Inferior parietal cortex (tissue), 1 donor: Measurements from ENCODE around the gene FOXR1.
"Not testable (repeated sequence)": the region's sequence is repeated elsewhere in the genome, so short reads cannot be mapped to it uniquely, and the experiment has no call there.

ENCODE experiments used
- DNase-seq: peaks from one replicate; pipeline ENCODE4 v3.0.0-alpha.2; 2016; ENCODE audit errors: extremely low spot score

FOXR1 gene

DNA sequence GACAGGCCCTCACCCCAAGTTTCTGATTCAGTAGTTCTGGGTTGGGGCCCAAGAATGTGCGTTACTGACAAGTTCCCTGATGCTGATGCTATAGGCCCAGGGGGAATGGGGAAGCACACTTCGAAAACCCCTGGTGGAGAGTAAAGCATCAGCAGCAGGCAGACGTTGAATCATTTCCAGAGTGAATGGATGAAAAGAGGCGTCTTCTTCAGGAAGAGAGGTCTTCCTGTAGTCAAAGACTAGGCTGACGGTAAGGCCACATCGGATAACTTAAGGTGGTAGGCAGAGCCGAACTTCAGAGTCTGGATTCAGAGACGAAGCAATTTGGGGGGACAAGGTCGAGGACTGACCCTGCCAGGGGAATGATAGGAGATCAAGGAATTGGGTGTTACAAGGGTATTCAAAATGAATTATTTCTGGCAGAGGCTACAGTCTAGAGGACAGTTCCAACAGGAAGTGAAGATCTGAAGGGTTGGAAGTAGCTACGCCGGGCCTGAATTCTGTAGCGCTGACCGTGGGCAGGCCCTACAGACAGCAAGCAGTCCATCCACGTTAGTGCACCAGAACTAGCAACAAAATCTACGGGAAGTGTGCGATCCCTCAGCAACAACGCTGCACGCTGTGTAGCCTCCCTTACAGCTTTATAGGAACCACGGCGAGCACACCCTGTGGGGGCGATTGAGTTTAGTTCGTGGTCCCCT lies 25.5 kb downstream of the FOXR1 start:
- peak; percentile 25 for DNase-seq

DNA sequence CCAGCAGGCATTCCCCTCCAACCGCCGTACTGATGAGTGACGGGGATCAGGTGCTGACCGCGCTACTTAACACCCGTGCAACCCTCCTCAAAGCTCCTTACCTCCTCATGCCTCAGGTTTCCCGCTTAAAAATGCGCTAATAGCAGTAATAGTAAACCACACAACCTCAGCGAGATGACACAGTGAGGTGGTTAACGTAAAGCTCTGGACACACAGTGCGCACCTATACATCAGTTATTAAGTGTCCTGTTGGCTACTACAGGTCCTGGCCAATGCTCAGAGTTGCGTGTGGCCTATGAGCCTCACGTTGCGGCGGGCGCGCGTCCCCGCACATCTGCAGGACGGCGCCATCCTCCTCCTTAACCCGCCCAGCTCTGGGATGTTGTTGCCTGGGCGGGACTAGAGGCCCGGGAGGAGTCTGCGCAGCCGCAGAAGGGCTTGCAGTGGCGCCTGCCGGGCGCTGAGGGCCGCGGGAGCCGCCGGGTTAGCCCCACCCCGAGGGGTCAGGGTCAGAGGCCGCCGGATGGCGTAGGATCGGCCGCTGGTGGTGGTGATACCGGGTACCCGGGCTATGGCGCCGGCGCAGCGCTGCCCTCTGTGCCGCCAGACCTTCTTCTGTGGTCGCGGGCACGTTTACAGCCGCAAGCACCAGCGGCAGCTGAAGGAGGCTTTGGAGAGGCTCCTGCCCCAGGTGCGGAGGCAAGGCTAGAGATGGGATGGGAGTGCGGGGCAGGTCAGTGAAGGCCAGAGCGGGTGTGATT lies 26.2 kb downstream of the FOXR1 start, which contains the start of gene CENATAC:
TSS of gene CENATAC (plus strand) at position 512 of the 761 bp plus-strand sequence. CDS start at position 572, 60 bp downstream.
- peak; percentile 97 for DNase-seq

DNA sequence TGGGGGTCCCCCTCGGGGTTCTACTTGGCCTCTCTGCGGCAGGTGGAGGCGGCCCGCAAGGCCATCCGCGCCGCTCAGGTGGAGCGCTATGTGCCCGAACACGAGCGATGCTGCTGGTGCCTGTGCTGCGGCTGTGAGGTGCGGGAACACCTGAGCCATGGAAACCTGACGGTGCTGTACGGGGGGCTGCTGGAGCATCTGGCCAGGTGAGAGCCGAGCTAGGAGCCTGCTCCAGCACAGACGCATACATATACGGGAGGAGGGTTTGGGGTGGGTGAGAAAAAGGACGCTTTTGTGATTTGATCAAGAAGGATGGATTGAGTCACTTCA lies 26.8 kb downstream of the FOXR1 start:
- DNase-seq, result no peak

DNA sequence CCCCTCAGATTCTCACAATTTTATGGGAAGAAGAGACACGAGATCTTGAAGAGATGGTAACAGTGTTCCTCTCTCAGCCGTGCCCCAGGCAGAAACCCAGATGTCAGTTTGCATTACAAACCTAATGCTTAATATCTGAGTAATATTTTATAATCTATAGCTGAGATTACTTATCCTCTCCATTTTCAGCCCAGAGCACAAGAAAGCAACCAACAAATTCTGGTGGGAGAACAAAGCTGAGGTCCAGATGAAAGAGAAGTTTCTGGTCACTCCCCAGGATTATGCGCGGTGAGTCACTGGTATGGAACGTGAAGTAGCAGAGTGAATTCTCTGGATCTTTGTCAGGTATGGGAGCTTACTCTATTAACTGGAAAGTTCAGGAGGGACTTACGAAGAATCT lies 27.3 kb downstream of the FOXR1 start:
- no peak for DNase-seq

DNA sequence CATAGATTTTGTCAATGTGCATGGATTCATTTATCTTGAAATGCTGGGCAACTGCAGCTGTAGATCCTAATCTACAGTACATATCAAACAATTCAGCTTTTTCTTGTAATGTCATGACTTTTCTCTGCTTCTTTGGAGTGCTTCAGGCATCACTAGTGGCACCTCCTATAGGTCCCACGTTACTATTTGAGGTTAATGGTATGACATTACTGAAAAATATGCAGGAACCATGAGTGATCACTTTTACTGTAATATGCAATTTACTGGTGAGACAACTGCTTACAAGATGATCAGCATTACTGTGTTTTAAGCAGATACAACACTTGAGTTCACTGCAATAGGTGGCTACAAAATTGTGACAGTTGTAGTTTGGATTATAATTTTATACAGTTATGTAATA lies 29.3 kb downstream of the FOXR1 start:
- no peak for DNase-seq

DNA sequence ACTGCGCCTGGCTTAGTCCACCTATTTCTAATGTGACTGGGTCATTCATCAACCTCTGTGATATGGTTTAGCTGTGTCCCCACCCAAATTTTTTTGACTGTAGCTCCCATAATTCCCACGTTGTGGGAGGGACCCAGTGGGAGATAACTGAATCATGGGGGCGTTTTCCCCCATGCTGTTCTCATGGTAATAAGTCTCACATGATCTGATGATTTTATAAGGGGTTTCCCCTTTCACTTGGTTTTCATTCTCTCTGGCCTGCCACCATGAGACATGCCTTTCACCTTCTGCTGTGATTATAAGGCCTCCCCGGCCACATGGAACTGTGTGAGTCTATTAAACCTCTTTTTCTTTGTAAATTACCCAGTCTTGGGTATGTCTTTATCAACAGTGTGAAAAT lies 35.1 kb downstream of the FOXR1 start:
- DNase-seq, result no peak

DNA sequence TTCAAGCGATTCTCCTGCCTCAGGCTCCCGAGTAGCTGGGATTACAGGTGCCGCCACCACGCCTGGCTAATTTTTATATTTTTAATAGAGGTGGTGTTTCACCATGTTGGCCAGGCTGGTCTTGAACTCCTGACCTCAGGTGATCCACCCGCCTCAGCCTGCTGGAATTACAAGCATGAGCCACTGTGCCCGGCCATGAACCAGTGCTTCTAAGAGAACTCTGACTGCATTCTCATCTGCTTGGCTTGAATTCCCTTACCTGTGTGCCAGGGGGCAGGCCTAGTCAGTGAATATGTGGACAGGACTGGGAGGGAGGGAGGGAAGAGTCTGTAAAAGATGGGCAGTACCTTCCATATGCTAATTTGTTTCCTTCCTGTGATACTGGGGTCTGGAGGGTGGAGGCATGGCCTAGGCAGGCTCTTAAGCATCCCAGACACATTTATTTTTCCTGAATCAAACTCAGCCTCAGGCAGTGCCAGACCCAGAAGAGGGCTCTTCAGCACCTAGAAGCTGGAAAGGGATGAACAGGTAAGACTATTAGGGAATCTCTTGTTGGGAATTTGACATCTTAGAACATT lies 40.0 kb downstream of the FOXR1 start:
- no peak for DNase-seq

DNA sequence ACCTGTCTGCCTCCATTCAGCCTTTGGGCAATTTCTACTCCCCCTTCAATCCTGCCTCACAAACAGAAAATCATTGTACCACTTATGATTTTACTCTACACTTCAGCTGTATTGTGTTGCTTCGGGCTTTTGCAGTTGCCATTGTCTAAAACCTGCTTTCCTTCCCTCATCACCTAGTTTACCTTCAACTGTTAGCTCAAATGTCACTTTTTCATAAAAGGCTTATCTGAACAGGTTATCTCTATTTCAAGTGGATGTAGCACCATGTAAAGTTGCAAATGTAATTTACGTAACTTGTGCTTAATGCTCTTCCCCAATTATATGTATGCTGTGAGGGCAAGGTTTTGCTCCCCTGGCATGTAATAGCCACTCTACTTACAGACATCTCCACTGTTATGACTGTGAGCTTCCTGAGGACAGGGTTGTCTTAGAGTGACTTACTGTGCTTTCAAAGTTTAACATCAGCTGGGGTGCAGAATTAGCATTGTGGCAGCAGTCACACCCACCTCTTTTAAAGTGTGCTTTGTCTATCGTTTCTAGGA lies 41.1 kb downstream of the FOXR1 start:
- no peak for DNase-seq

DNA sequence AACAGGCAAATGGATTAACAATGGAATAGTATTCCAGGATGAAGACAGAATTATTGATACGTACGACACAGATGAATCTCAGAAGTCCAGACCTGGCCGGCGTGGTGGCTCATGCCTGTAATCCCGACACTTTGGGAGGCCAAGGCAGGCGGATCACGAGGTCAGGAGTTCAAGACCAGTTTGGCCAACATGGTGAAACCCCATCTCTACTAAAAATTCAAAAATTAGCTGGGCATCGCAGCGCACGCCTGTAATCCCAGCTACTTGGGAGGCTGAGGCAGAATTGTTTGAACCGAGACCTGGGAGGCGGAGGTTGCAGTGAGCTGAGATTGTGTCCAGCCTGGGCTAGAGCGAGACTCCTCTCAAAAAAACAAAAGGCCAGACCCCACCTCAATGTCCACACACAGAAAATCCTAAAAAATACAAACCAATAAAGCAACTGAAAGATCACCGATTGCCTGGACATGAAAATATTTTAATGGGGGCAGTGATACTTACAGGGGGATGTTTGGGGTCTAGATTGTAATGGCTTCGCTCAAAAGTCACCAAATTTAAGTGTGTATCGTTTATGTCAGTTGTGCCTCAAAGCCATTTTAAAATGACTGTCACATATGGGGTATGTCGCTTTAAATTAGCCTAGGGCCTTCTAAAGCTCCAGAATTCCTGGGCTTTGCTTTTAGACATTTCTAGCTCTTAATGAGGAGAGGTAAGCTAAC lies 42.8 kb downstream of the FOXR1 start:
- no peak for DNase-seq

DNA sequence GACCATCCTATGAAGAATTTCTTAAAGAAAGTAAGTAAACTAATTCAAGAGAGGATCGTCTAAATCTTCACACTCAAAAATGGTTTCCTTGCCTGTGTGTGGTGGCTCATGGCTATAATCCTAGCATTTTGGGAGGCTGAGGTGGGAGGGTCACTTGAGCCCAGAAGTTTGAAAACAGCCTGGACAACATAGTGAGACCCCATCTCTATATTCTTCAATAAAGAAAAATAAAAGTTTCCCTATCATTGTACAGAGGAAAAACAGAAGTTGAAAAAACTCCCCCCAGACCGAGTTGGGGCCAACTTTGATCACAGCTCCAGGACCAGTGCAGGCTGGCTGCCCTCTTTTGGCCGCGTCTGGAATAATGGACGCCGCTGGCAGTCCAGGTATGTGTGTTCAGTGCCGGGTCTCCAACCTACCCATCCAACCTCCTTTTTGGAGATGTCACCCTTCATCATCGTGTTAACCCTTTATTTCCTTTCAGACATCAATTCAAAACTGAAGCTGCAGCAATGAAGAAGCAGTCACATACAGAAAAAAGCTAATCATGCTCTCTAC lies 43.6 kb downstream of the FOXR1 start:
- DNase-seq, result no peak

DNA sequence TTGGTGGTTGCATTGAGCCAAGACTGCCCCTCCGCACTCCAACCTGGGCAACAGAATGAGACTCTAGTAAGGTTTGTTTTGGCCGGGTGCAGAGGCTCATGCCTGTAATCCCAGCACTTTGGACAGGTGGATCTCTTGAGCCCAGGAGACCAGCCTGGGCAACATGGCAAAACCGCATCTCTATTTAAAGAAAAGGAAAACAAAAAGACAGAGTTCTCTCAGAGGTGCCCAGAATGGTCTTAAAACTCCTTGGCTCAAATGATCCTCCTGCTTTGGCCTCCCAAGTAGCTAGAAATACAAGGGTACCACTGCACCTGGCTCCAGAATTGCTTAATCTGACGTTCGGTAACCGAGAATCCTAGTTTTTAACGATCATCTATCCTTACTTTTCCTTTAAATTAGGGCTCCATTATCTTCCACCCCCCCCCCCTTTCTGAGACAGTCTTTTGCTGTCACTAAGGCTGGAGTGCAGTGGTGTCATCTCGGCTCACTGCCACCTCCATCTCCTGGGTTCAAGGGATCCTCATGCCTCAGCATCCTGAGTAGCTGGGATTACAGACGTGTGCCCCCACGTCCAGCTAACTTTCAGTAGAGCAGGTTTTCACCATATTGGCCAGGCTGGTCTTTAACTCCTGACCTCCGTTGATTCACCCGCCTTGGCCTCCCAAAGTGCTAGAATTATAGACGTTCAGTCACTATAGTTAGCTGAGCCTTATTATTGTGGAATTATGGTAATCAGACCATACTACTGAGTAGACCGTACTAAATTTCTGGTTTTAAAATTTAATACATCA lies 44.9 kb downstream of the FOXR1 start:
- DNase-seq, result no peak

DNA sequence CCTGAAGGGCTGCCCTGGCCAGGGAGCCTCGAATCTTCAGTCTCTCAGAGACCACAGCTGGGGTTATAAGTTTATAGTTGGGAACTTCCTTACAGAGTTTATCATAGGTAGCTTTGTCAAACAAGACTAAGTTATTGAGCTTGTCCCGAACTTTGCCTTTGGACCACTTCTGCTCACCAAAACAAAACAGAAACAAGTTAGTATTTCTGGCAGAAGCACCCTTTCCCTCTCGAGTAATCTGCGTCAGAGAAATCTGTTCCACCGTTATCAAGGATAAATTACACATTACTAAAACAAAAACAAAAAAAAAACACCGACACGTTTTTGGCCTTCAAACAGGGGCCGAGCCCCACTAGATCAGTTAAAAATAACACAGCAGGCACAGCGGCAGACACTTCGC lies 45.8 kb downstream of the FOXR1 start:
- not testable (repeated sequence) for DNase-seq

DNA sequence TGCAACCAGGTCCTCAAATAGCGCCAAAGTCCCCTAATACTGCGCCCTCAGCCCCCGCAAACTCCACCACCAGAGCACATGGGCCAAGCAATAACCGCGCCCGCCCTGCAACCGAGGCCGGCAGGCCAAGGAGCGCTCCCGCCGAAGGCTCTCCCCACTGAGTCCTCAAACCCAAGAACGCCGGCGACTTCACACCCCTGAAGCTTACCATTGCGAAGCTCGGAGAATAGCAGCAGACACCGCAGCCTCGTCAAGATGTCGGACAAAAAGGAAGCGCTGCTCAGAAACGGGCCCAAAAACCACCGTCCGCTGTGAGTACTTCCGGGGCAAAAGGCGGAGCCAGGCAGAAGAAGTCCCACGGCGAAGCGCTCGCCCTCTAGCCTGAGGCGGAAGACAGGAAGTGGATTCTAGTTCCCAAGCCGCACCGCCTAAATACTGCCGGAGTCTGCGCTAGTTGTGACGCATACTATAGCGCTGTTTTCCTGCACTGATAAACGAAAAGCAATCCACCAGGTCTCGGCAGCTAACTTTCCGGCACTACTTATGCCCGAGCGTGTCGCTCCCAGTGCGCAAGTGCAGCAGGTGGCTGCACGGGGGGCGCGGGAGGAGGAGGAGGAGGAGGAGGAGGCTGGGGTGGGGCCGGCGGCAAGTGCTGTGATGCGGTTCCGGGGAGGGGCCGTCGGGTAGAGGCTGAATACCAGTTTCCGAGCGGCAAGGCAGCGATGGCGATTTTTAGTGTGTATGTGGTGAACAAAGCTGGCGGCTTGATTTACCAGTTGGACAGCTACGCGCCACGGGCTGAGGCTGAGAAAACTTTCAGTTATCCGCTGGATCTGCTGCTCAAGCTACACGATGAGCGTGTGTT lies 46.7 kb downstream of the FOXR1 start, which contains the start of the genes RPS25 and TRAPPC4:
TSS of gene RPS25 (minus strand) at position 270 of the 865 bp plus-strand sequence. CDS start at position 211, 59 bp downstream.
TSS of gene TRAPPC4 (plus strand) at position 693 of the 865 bp plus-strand sequence. CDS start at position 723, 30 bp downstream.
- DNase-seq, result peak; percentile 97

DNA sequence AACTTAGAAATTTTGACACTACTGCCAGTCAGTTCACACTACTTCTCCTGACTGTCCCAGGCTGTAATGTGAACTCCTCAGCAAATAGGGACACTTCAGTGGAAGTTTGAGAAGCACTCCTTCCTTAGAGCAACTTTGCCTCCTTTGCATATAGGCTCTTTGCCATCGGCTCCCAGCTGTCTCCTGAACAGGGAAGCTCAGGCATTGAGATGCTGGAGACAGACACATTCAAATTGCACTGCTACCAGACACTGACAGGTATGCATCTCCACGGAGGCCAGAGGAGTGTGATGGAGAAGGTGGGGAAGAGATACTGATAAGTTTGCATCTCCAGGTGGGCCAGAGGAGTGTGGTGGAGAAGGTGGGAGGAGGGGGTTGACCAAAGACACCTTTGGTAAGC lies 48.4 kb downstream of the FOXR1 start:
- no peak for DNase-seq

DNA sequence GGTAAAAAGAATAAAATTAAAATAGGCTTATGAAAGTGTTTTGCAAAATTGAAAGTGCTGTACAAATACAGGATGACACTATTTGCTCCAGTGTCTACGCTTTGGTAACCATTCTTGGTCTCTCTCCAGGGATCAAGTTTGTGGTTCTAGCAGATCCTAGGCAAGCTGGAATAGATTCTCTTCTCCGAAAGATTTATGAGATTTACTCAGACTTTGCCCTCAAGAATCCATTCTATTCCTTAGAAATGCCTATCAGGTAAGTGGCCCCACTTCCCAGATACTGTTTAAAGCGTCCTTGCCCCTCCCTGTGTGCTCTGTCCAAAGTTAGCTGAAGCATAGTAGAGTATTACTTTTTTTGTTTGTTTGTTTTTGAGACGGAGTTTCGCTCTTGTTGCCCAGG lies 50.1 kb downstream of the FOXR1 start:
- DNase-seq, result no peak

DNA sequence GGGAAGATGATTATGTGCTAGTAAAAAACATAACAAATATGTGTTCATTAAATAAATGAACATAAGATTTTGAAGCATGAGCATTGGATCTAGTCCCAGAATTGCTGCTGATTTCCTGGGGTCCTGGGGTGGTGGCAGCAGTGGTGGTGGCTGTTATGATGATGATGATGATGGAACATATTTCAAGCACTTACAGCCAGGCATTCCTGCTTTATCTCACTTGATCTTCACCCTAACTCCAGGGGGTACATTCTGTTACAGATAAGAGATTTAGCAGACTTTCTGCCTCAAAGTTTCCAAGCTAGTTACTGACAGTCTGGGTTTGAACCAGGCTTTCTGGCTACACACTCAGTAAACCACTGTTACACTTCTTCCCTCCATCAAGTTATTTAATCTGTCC lies 52.2 kb downstream of the FOXR1 start:
- DNase-seq, result no peak

DNA sequence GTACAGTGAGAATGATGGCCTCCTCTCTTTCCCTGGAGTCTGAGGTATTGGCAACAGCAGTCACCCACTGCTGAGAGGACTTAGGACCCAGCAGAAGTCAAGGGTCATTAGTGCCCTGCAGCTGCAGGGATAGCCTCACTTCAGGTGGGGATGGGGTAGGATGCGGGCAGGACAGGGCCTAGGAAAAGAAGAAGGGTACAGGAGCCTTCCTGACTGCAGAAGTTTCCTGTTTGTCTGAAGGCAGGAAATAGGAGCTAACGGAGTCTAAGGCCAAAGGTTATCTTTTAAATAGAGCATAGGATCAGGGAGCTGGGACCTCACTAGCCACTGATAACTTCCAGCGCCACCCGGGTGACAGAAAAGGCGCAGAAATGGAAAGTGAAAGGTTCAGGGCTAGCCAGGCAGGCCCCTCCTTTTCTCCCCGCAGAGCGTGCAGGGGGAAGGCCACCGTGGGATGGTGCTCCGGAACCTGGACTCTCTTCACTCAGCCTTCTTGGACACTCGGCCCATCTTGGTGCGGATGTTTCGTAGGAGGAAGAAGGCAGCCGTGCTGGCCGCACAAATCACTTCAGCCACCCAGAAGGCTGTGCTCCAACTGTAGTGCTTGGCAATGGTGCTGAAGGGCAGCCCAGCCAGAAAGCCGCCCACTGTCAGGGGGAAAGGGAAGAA lies 53.0 kb downstream of the FOXR1 start:
- no peak for DNase-seq

DNA sequence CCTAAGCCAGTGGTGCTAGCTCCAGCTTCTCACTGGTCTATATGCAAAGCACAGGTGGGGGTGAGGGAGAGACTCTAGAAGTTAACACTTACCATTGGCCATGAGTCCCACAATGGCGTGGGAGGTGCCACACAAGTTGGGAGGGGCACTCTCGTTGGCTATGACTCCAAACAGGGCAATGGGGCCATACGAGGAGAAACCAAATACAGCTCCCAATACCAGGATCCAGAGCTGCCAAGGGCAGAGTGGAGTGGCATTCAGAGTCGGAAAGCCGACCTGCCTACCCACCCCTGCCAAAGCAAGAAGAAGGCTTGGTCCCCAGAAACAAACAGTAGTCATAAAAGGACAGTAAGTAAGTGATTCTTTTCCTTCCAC lies 53.5 kb downstream of the FOXR1 start:
- DNase-seq, result no peak

DNA sequence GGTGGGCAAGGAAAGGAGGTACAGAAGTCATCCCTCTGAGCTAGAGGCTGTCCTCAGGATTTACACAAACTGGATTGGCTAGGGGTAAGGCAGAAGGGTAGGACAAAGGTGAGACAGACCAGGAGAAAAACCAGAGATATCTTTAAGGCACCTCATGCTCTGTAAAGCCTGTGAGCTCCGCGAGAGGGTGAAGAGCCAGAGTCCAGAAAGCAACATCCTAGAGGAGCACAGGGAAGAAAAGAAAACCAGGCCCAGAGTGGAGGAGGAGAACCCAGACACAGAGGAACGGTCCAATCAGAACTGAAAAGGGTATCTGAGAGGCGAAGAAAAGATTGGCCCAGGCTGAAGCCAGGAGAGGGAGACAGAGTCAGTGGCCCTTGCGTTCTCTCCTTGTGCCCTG lies 54.0 kb downstream of the FOXR1 start:
- no peak for DNase-seq
